Left kidney (tissue), 8 donors: ENCODE results near the gene OSBPL2. TPM values are rescaled to one million over a fixed set of nuclear protein-coding genes. Genes with fewer than 3 reads are reported as not detected.

Experiments used
- DNase-seq: peaks from one replicate; pipeline ENCODE4 v3.0.0-alpha.2; 2013
- long read RNA-seq, 8 donors: transcript quantifications; one replicate each; lab custom pipeline, GENCODE V29; 2026
- polyA plus RNA-seq: library from polyadenylated mRNA; unstranded; fragments of 120-200 nt; gene quantifications from one replicate; pipeline ENCODE4 v1.2.1, GENCODE V29; 2013; ENCODE audit not compliant: insufficient read length

The OSBPL2 gene
- 43.6 TPM for polyA plus RNA-seq
- long read RNA-seq, donor 1, full-length matches to known transcripts: 1 of 1 reads
- long read RNA-seq, donor 1, partial matches to known transcripts: 0 of 1 reads
- long read RNA-seq, donor 1, other reads (novel, unspliced or antisense): 0 of 1 reads
- long read RNA-seq, donor 2, full-length matches to known transcripts: 3 of 8 reads
- long read RNA-seq, donor 2, partial matches to known transcripts: 5 of 8 reads
- long read RNA-seq, donor 2, other reads (novel, unspliced or antisense): 0 of 8 reads
- long read RNA-seq, donor 3, full-length matches to known transcripts: 4 of 4 reads
- long read RNA-seq, donor 3, partial matches to known transcripts: 0 of 4 reads
- long read RNA-seq, donor 3, other reads (novel, unspliced or antisense): 0 of 4 reads
- long read RNA-seq, donor 4: 0 reads
- long read RNA-seq, donor 5, full-length matches to known transcripts: 10 of 23 reads
- long read RNA-seq, donor 5, partial matches to known transcripts: 13 of 23 reads
- long read RNA-seq, donor 5, other reads (novel, unspliced or antisense): 0 of 23 reads
- long read RNA-seq, donor 6, full-length matches to known transcripts: 4 of 14 reads
- long read RNA-seq, donor 6, partial matches to known transcripts: 10 of 14 reads
- long read RNA-seq, donor 6, other reads (novel, unspliced or antisense): 0 of 14 reads
- long read RNA-seq, donor 7, full-length matches to known transcripts: 7 of 7 reads
- long read RNA-seq, donor 7, partial matches to known transcripts: 0 of 7 reads
- long read RNA-seq, donor 7, other reads (novel, unspliced or antisense): 0 of 7 reads
- long read RNA-seq, donor 8, full-length matches to known transcripts: 5 of 5 reads
- long read RNA-seq, donor 8, partial matches to known transcripts: 0 of 5 reads
- long read RNA-seq, donor 8, other reads (novel, unspliced or antisense): 0 of 5 reads

- peak; percentile 97 for DNase-seq
Observed at GRCh38 chr20:62237801-62238568, at the start of gene OSBPL2. TSS of gene OSBPL2 (plus strand) at chr20:62238521. CDS start at chr20:62256185, 17,664 bp downstream.

GRCh38 chr20:62190639-62191411, 47.5 kb upstream of the OSBPL2 start:
- no peak for DNase-seq

- no peak for DNase-seq
Observed at GRCh38 chr20:62191781-62192559, 46.4 kb upstream of the OSBPL2 start.

GRCh38 chr20:62192635-62193034, 45.7 kb upstream of the OSBPL2 start:
- no peak for DNase-seq

GRCh38 chr20:62193079-62194025, 45.0 kb upstream of the OSBPL2 start:
- no peak for DNase-seq

GRCh38 chr20:62195075-62195405, 43.3 kb upstream of the OSBPL2 start:
- DNase-seq: no peak

GRCh38 chr20:62195736-62196135, 42.6 kb upstream of the OSBPL2 start:
- no peak for DNase-seq

GRCh38 chr20:62196286-62196685, 42.0 kb upstream of the OSBPL2 start:
- no peak for DNase-seq

GRCh38 chr20:62197311-62197710, 41.0 kb upstream of the OSBPL2 start:
- no peak for DNase-seq

GRCh38 chr20:62197801-62198200, 40.5 kb upstream of the OSBPL2 start:
- no peak for DNase-seq

GRCh38 chr20:62198496-62198895, 39.8 kb upstream of the OSBPL2 start:
- no peak for DNase-seq

GRCh38 chr20:62198931-62199330, 39.4 kb upstream of the OSBPL2 start:
- DNase-seq: no peak

- no peak for DNase-seq
Observed at GRCh38 chr20:62200491-62201172, 37.7 kb upstream of the OSBPL2 start.

- DNase-seq: no peak
Observed at GRCh38 chr20:62201173-62202082, 36.9 kb upstream of the OSBPL2 start.

GRCh38 chr20:62202083-62202395, 36.3 kb upstream of the OSBPL2 start:
- DNase-seq: no peak

GRCh38 chr20:62202676-62203377, 35.5 kb upstream of the OSBPL2 start:
- no peak for DNase-seq

GRCh38 chr20:62203378-62204030, 34.8 kb upstream of the OSBPL2 start:
- no peak for DNase-seq
